Activated effector memory CD4-positive, alpha-beta T cell treated with Interleukin-2 at 50 U/mL for 16 hours (primary cell): Measurements from ENCODE around the gene UGT3A2.

Source experiments
- DNase-seq: peaks from one replicate; pipeline ENCODE4 v3.0.0-alpha.2; 2020

Gene UGT3A2

DNA sequence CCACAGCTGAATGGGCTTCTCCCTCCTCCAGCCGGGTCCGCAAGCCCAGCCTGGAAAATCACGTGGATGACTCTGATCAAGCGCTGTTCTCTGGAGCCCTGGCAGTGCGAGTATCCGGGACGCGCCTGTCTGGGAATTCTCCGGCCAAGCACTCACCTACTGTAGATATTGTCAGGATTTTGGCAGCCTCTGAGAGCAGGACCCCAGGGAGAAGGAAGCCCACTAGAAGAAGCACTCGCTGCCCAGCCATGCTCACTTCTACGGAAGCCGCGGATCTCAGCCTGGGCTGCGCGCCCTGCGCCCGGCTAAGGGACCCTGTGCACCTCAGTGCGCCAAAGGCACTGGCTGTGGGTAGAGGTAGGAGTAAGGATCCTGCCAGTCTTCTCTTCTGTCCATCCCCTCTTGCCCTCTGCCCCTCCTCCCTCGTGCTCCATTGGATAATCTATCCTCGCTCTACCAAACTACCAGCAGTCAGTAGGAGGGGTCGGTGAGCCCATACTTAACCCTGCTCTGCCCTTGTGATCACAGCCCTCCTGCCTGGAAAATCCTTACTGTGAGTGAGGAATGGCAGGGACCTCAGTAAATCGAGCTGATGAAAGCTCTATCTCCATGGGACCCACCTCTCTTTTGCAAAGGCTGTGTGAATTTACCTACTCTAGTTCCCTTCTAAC is at the start of gene UGT3A2:
UGT3A2 (minus strand) TSS at position 343 of the 671 bp plus-strand sequence; CDS start at position 250, 93 bp downstream.
- DNase-seq: no peak

DNA sequence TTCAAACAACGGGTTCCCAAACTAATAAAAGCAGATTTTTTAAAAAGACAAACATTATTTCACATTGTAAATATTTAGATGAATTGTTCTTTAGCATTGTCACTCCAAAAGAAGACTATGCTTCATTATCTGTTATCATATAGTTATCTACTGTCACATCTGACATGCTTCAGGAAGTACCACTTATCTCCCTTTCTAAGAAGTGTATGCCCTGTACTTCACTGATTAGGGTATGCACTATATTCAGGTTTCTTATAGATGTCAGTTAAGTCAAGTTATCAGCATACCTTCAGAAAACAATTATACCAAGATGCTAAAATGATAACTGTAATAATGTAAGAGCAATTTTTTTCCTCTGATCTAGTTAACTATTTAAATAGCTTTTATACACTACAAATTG is 44.6 kb upstream of the UGT3A2 start:
- DNase-seq: no peak

- no peak for DNase-seq
Observed at GRCh38 chr5:36108758-36109460, 42.2 kb upstream of the UGT3A2 start.

DNA sequence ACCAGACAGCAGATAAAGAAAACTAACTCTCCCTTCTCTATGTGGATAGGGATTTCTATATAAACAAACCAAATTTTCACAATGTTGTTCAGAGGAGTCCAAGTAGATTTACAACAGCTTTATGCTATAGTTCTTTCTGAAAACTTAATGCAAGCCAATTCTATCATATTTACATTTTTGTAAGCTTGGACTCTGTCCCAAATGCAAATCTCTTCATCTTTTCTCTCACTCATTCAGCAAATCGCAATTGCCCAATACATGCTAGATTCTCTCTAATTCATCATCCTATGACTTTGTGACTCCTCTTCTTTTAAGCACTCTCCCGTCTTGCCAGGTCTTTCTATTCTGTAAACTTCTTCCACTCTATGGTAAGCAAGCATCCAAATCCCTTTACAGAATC is 39.1 kb upstream of the UGT3A2 start:
- no peak for DNase-seq

DNA sequence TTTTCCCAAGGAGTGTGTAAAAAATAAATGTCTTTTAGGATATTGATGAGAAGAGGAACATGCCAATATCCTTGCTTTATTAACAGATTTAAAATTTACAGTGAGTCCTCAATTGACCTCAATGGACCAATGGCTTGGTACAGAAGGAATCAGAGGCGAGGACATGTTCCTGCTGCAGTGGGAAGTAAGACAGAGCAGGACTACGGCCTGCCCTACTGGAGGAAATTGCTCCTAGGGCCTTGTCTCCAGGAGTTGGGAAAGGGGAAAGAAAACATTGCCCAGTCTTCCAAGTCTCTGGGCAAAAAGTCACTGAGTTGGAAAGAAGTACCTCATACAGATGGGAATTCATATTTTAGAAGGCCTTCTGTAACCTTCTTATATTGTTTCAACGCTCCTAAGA is 33.1 kb upstream of the UGT3A2 start:
- no peak for DNase-seq

DNA sequence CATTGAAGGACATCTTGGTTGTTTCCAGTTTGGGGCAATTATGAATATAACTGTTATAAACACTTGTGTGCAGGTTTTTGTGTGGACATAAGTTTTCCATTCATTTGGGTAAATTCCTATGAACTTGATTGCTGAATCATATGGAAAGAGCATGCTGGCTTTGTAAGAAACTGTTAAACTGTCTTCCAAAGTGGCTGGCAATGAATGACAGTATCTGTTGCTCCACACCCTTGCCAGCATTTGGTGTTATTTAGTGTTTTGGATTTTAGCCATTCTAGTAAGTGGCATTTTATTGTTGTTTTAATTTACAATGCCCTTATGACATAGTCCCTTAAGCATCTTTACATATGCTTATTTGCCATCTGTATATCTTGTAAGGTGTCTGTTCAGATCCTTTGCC is 29.8 kb upstream of the UGT3A2 start:
- no peak for DNase-seq

DNA sequence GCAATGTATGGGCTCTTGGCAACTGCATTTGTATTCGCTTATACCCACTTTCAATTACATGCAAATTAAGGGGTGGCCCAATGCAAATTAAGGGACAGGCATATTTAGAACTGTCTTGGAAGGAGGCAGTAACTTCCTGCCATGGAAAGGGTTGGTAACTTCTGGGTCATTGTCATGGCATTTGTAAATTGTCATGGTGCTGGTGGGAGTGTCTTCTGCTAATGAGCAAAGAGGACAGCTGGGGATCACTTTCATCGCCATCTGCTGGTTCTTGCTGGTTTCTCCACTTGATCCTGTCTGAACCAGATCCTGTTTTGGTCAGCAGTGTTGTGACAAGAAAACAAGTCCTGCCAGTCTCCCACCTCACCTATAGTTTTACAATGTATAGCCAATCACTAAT is 23.3 kb upstream of the UGT3A2 start:
- DNase-seq: no peak

DNA sequence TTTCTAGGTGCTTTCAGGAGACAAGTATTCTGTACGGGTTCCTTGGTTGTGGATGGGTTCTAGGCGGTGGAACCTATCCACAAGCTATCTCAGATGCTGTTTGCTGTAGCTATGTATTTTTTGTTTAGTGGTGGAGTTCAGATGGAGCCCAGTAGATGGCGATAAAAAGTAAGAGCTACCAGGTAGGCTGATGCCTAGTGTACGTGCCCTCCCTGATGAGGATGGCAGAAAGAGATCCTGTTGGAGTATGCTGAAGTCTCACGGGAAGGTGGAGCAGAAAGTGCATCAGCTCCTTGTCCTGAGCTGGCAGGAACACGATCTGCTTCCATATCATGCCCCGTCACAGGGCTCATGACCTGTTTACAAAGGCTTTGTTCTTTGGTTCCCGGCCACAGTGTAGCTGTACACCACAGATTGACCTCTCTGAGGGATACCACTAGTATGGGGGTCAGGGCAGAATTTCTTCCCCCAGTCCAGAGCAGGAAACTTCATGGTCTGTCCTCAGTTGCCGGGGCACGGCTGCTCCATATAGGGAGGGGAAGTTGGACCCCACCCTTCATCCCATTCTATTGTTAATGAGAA is 12.6 kb upstream of the UGT3A2 start:
- no peak for DNase-seq

DNA sequence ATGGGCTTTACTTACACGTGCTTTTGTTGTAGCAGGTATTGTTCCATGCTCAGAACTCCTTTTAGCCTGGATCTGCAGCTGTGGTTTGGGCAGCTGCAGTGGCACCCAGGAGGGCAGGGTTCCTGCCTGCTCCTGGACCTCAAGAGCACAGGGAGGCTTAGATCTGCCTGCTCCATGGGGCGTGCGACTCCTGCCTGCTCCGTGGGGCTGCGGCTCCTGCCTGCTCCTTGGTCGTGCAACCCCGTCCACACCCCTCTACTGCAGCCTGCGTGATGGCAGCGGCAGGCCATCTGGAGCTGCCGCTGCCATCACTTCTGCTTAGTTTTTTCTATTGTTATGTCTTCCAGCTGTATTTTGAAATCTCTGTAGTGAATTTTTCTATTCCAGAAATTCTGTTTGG is 11.7 kb upstream of the UGT3A2 start:
- no peak for DNase-seq

GRCh38 chr5:36073595-36074216 is 7.0 kb upstream of the UGT3A2 start:
- no peak for DNase-seq

- no peak for DNase-seq
Observed at GRCh38 chr5:36070687-36071571, 4.2 kb upstream of the UGT3A2 start.

DNA sequence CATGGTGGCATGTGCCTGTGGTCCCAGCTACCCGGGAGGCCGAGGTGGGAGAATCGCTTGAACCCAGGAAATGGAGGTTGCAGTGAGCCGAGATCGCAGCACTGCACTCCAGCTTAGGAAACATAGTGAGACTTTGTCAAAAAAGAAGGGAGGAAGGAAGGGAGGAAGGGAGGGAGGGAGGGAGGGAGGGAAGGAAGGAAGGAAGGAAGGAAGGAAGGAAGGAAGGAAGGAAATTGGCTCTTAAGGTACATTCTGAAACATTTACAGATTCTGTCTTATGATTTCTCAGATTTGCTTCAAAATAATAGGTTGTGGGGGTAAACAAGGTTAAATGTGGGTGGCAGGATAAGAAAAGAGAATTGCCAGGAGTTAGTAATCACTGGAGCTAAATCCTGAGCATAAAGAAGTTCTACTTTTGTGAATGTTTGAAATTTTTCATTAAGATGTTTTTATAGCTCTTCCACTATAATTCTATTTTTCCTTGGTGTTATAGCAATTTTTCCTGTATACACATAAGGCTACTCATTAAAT is 2.1 kb upstream of the UGT3A2 start:
- no peak for DNase-seq

DNA sequence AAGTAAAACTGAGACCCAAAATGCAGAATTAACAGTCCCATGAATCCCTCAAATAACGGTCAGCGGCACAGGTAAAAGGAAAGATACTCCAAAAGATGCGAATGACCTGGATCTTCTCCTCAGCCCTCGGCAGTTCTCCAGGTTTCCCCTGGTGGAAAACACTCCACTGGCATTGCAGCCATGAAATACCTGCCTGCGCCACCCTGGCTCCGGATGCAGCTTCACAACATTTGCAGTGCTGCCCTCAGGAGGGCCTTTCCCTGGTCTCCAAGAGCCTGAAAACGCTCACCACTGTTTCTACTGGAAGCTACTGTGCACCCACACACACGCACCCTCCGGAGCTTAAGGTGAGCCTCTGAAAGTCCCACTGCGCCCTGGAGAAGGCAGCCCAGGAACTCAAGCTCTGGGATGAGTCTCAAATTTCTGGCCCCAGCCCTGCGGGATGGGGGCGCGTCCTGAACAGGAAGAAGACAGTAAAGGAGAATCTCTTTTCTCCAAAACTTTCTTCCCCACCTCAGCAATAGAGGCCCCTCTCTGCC is 612 bp downstream of the UGT3A2 start:
- no peak for DNase-seq

GRCh38 chr5:36060420-36060887 is 6.2 kb downstream of the UGT3A2 start:
- DNase-seq: no peak

DNA sequence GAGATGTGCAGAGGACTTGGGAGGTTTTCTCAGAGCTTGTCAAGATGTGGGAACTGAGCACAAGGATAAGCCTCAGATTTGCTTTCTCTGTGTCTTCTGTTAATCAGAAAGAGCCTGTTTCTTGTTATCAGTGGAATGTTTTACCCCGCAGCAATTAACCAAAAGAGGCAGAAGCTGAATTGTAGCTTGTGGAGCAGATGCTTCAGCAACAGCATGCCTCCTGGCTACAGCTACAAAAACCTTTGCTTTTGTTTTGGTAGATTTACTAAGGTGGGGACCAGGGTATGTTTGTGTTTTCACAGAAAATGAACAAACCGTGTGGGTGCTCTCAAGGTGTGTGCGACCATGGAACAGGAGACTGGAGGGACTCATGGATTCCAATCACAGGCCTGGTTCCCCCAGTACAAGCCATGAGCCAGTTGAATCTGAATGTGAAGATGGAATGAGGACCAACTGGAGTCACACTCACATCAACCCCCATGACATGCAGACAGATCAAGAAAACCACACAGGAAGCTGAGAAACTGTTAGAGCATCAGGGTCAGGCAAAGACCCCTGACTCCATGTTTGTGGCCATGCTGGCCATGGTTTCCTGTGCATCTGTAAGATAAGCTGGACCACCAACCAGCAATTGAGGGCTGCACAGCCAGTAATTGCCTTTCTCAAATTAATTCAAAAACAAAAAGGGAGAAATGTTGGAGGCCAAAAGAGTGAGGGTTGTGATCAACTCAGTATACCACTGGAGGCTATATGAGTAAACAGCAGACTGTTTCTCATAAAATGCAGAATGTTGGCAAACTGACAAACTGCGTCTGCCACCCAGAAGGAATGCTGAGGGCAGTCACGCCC is 6.9 kb downstream of the UGT3A2 start:
- DNase-seq: no peak

- DNase-seq: no peak
Observed at GRCh38 chr5:36058776-36059175, 7.9 kb downstream of the UGT3A2 start.

DNA sequence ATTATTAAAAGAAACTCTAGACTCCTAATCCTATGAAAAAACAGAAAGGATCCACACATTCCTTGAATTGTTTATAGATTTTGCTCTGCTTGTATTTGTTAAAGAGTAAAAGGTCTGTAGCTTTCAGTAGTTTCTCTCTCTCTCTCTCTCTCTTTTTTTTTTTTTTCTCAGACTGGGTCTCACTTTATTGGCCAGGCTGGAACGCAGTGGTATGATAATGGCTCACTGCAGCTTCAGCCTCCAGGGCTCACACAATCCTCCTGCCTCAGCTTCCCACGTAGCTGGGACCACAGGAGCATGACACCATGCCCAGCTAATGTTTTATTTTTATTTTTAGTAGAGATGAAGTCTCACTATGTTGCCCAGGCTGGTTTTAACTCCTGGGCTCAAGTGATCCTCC is 9.3 kb downstream of the UGT3A2 start:
- no peak for DNase-seq

DNA sequence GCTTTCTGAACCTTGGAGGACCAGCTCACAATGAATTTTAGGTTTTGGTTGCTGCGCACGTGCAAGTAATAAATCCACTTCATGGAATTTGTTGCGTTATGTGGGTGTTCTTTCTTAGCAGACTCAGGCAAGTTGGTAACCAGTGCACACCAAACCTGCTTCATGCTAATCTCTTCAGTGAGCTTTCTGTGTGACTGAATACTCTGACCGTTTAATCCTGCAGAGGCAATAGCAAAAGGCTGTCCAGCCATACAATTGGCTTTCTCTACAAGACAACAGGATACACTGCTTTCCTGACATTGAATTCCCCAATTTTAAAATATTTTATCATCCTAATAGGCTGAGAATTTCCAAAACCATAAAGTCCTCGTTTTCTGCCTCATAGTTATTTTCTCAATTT is 10.3 kb downstream of the UGT3A2 start:
- no peak for DNase-seq

DNA sequence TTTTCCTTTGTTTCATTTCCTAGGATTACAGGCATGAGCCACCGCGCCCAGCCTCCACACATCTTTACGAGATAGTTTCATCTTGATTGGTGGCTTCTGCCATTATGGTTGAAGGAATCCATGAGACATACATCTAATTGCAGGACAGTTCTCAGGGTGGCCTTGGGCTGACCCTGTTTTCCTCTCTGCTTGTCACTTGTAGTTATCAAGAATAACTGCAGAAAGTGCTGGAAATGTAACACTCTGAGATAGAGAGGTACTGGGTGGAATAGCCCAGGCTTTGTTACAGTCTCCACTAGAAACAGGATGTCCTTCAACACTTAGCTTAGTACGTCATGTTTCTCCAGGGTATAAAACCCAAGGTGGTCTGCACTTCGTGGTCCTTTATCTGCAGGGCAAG is 10.7 kb downstream of the UGT3A2 start:
- DNase-seq: no peak

DNA sequence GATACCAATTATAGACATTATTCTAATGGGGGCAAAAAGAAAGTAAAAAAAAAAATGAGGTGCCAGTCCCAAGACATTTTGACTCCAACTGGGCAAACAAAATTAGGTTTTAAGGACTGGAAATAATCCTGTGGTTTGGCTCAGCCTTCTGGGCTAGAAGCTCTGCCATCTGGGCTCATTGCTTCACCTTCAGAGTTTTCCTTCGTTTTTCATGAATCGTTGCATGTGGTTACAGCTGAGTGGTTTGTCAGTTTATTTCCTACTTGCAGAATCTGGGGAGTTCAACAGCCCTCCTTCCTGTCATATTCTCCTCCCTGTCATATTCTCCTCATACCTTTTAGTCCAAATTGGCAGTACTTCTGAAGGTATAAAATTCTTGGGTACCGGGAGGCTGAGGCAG is 12.0 kb downstream of the UGT3A2 start:
- no peak for DNase-seq

GRCh38 chr5:36052538-36052937 is 14.1 kb downstream of the UGT3A2 start:
- no peak for DNase-seq
